Activated T-cell treated with anti-CD3 and anti-CD28 coated beads, Interleukin-2, amount 50 U/mL, for 72 hours (primary cell): ENCODE measurements around the gene CACNA2D4. TPM values are rescaled to one million over a fixed set of nuclear protein-coding genes. Genes with fewer than 3 reads are reported as not detected.

ENCODE experiments used
- ATAC-seq, 2 donors: fragments of 150-1000 bp; cut with Tn5 transposase; replicated peaks in 1 of 2; 2 replicates each; pipeline ENCODE4 v1.10.0; 2021; ENCODE audit warnings: moderate library complexity in 2 of 2, mild to moderate bottlenecking in 1 of 2
- DNase-seq, 2 donors: peaks; one replicate each; pipeline ENCODE4 v3.0.0; 2021 to 2022; ENCODE audit warnings: mixed read lengths in 1 of 2
- H3K27ac Mint-ChIP-seq: one replicate; pipeline ENCODE4 v1.8.0; 2022; ENCODE audit warnings: mild to moderate bottlenecking, moderate library complexity, mixed read lengths
- H3K27me3 Mint-ChIP-seq: one replicate; pipeline ENCODE4 v1.8.0; 2022; ENCODE audit warnings: low read depth, mixed read lengths
- H3K36me3 Mint-ChIP-seq, 2 donors: one replicate each; pipeline ENCODE4 v1.8.0; 2022; ENCODE audit warnings: mixed read lengths in 2 of 2, mild to moderate bottlenecking in 1 of 2; ENCODE audit not compliant: insufficient read depth in 2 of 2
- H3K4me1 Mint-ChIP-seq: one replicate; pipeline ENCODE4 v1.8.0; 2022; ENCODE audit warnings: low read depth, mixed read lengths
- H3K4me3 Mint-ChIP-seq, 2 donors: one replicate each; pipeline ENCODE4 v1.8.0; 2022; ENCODE audit warnings: mild to moderate bottlenecking in 2 of 2, mixed read lengths in 2 of 2, moderate library complexity in 2 of 2
- H3K9me3 Mint-ChIP-seq, 2 donors: one replicate each; pipeline ENCODE4 v1.8.0; 2022; ENCODE audit warnings: mixed read lengths in 2 of 2
- total RNA-seq, 2 donors: library from RNA; stranded (reverse); gene quantifications; one replicate each; pipeline ENCODE4 v1.2.3, GENCODE V29; 2022

CACNA2D4 gene
- total RNA-seq, 2 donors from 2014 or later, result 6.0 to 7.2 TPM

DNA sequence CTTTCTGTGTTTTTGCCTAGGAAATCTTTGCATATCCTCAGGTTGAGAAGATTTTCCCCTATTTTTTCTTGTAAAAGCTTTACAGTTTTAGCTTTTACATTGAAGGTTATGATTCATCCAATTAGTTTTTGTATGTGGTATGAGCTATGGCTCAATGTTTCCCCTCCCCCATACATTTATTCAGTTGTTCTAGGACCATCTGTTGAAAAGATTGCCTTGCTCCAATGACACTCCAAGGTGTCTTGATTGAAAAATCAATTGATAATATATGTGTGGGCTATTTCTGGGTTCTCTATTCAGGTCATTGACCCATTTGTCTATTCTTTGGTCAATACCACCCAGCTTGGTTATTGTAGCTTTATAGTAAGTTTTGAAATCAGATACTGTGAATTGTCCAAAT lies 55.5 kb downstream of the CACNA2D4 start:
- no peak for ATAC-seq
- Mint-ChIP-seq H3K36me3 (no peaks in the 10 kb centered on the region), H3K9me3 (no peaks in the 10 kb centered on the region), H3K4me1 (no peaks in the 10 kb centered on the region), H3K4me3 (no peak overlapping the region), H3K27me3 (peaks cover 12% of the 10 kb centered on the region), H3K27ac (no peak overlapping the region)
- DNase-seq, result no peak

DNA sequence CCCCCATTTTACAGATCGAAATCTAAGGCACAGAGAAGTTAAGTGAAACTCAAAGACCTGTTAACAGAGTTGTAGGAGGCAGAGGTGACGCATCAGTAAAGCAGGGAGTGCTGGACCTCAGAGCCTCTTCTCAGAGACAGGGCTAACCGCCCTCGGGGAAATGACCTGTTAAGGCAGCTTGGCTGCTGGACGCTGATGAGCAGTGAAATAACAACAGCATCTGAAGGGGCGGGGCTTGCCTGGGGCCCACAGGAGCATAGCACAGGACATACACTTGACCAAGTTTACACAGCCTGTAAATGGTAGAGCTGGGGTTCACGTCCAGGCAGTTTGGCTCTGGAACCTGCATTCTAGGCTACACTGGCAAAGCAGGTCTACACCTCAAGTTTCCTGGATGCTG lies 58.8 kb downstream of the CACNA2D4 start:
- Mint-ChIP-seq H3K4me3 (no peak overlapping the region), H3K27me3 (no peaks in the 10 kb centered on the region), H3K36me3 (no peaks in the 10 kb centered on the region), H3K4me1 (no peaks in the 10 kb centered on the region), H3K27ac (no peak overlapping the region), H3K9me3 (no peaks in the 10 kb centered on the region)
- DNase-seq (no peak), ATAC-seq (no peak)

DNA sequence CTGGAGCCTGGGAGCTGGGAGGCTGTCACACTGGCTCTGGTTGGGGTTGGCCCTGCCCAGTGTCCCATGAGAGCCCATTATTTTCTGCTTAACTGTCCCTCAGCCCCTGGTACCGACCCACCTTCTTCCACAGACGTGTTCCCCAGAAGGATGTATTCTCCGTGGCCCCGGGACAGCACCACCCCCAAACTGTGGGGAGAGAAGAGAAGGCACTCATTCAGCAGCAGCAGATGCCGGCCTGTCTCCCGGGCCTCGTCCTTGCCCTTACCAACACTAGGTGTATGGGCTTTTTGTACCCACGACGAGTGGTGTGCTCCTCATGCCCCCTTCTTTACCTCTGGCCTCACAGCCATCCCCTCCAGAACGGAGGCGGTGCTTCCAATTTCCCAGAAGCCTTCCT lies 60.0 kb downstream of the CACNA2D4 start:
- Mint-ChIP-seq H3K9me3 (no peaks in the 10 kb centered on the region), H3K36me3 (no peaks in the 10 kb centered on the region), H3K27me3 (no peaks in the 10 kb centered on the region), H3K4me3 (no peak overlapping the region), H3K4me1 (no peaks in the 10 kb centered on the region), H3K27ac (no peak overlapping the region)
- DNase-seq (no peak), ATAC-seq (no peak)

GRCh38 chr12:1857821-1858220 lies 60.6 kb downstream of the CACNA2D4 start:
- DNase-seq (no peak), ATAC-seq (no peak)
- no peaks in the 10 kb centered on the region for H3K36me3 Mint-ChIP-seq
- H3K4me1 Mint-ChIP-seq, result no peaks in the 10 kb centered on the region
- H3K27ac Mint-ChIP-seq, result no peak overlapping the region
- H3K27me3 Mint-ChIP-seq, result no peaks in the 10 kb centered on the region
- no peak overlapping the region for H3K4me3 Mint-ChIP-seq
- no peaks in the 10 kb centered on the region for H3K9me3 Mint-ChIP-seq

DNA sequence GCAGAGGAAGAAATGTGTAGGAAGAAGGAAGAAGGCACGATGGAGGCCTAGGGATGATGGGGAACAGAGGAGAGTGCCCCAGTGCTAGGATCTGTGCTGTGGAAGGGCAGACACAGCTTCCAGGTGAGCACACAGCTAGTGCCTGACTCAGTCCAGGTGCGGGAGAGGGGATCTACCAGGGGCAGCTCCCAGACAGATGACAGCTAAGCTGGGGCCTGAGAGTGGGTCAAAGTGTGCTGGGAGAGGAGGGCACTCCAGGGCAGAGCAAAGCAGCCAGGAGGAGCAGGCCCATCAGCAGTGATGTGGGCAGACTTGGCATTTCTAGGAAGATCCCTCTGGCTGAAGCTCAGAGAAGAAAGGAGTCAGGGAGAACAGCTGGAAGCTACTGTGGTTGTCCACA lies 61.4 kb downstream of the CACNA2D4 start:
- DNase-seq (no peak), ATAC-seq (no peak)
- Mint-ChIP-seq H3K36me3 (no peaks in the 10 kb centered on the region), H3K27ac (no peak overlapping the region), H3K4me3 (no peak overlapping the region), H3K4me1 (no peaks in the 10 kb centered on the region), H3K9me3 (no peaks in the 10 kb centered on the region), H3K27me3 (no peaks in the 10 kb centered on the region)

GRCh38 chr12:1855241-1855640 lies 63.2 kb downstream of the CACNA2D4 start:
- ATAC-seq, result no peak
- no peak overlapping the region for H3K4me3 Mint-ChIP-seq

DNA sequence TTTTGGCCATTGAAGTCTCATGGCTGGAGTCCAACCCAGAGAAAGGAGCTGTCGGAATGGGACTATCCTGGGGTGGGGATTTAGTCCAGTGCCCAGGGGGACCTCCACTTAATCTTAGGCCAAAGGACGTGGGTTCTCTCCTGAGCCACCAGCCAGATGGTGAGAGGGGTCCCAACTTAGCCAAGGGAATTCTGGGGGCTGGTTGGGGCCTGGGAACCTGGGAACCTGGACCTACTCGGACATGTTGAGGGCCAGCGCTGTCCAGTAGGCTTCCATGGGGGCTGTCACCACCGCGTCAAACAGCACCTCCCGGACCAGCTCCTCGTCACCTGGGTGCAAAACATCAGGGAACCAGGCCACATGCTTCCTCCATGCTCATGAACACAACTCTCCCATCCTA lies 64.7 kb downstream of the CACNA2D4 start:
- ATAC-seq, result no peak
- Mint-ChIP-seq H3K27ac (no peak overlapping the region), H3K4me3 (no peak overlapping the region), H3K4me1 (no peaks in the 10 kb centered on the region), H3K36me3 (no peaks in the 10 kb centered on the region), H3K9me3 (no peaks in the 10 kb centered on the region), H3K27me3 (no peaks in the 10 kb centered on the region)
- no peak for DNase-seq

More at GRCh38 chr12:1855241-1855640, 63.2 kb downstream of the CACNA2D4 start:
- Mint-ChIP-seq H3K36me3 (no peaks in the 10 kb centered on the region), H3K4me1 (no peaks in the 10 kb centered on the region), H3K27me3 (no peaks in the 10 kb centered on the region), H3K9me3 (no peaks in the 10 kb centered on the region), H3K27ac (peak overlapping the region; percentile 66)
- DNase-seq, result no peak

DNA sequence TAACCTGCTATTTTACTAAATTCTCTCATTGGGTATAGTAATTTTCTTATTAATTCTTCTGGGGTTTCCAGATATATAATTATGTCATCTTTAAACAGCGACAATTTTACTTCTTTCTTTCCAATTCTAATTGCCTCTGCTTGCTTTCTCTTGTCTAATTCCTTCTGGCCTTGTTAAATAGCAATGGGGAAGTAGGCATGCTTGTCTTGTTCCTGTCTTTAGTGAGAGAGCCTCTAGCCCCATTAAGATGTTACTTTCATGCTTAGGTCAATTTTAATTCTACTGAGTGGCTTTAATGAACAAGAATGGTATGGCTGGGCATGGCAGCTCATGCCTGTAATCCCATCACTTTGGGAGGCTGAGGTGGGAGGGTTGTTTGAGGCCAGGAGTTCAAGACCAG lies 66.4 kb downstream of the CACNA2D4 start:
- no peak for ATAC-seq
- Mint-ChIP-seq H3K27ac (no peak overlapping the region), H3K27me3 (no peaks in the 10 kb centered on the region), H3K4me3 (no peak overlapping the region), H3K4me1 (no peaks in the 10 kb centered on the region), H3K36me3 (no peaks in the 10 kb centered on the region), H3K9me3 (no peaks in the 10 kb centered on the region)
- no peak for DNase-seq

DNA sequence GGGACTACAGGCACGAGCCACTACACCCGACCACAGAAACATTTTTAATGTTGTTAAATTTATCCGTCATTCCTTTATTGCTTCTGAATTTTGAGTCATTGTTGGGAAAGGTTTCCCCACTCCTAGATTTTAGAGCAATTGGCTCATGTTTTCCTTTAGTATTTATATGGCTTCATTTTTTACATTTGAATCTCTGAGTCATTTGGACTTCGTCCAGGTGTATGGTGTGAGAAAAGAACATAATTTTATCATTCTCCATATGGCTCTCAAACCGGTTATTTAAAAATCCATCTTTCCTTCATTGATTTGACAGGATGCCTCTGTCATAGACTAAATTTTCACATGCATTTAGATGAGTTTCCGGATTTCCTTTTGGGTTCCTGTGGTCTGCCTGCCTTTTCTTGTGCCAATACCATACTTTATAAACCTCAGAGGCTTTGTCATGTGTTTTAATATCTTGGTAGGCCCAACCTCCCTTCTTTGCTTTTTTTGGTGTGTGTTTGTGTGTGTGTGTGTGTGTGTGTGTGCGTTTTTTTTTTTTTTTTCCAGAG lies 67.2 kb downstream of the CACNA2D4 start:
- H3K27ac Mint-ChIP-seq, result no peak overlapping the region
- no peaks in the 10 kb centered on the region for H3K27me3 Mint-ChIP-seq
- DNase-seq, result no peak
- no peaks in the 10 kb centered on the region for H3K9me3 Mint-ChIP-seq
- H3K4me3 Mint-ChIP-seq, result no peak overlapping the region
- no peaks in the 10 kb centered on the region for H3K36me3 Mint-ChIP-seq
- no peak for ATAC-seq
- no peaks in the 10 kb centered on the region for H3K4me1 Mint-ChIP-seq

- H3K36me3 Mint-ChIP-seq, result no peaks in the 10 kb centered on the region
- H3K27me3 Mint-ChIP-seq, result no peaks in the 10 kb centered on the region
- H3K9me3 Mint-ChIP-seq, result no peaks in the 10 kb centered on the region
- DNase-seq (no peak), ATAC-seq (no peak)
- no peak overlapping the region for H3K4me3 Mint-ChIP-seq
- no peaks in the 10 kb centered on the region for H3K4me1 Mint-ChIP-seq
- H3K27ac Mint-ChIP-seq, result no peak overlapping the region
Measured at GRCh38 chr12:1848745-1849144, 69.7 kb downstream of the CACNA2D4 start.

DNA sequence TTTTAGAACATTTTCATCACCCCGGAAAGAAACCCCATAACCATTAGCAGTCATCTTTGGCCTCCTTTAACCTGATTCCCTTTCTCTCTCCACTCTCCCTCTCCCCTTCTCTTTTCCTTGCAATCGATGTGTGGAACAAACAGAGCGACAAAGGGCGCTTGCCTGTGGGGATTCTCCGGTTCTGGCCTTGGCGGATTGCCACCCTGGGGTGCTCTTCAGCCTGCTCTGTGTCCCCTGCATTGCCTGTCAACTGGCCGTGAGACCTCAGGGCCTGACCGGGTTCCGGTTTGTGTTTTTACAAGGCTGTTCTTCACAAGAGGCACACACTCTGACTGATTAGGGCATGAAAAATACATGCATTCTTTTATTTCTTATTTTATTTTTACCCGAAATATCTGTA lies 70.3 kb downstream of the CACNA2D4 start:
- DNase-seq (no peak), ATAC-seq (no peak)
- Mint-ChIP-seq H3K4me3 (no peak overlapping the region), H3K27ac (no peak overlapping the region), H3K9me3 (no peaks in the 10 kb centered on the region), H3K4me1 (no peaks in the 10 kb centered on the region), H3K27me3 (no peaks in the 10 kb centered on the region), H3K36me3 (no peaks in the 10 kb centered on the region)

GRCh38 chr12:1847411-1847810 lies 71.0 kb downstream of the CACNA2D4 start:
- Mint-ChIP-seq H3K4me1 (no peaks in the 10 kb centered on the region), H3K4me3 (no peak overlapping the region), H3K27ac (no peak overlapping the region), H3K27me3 (no peaks in the 10 kb centered on the region), H3K36me3 (no peaks in the 10 kb centered on the region), H3K9me3 (no peaks in the 10 kb centered on the region)
- no peak for DNase-seq
- no peak for ATAC-seq

- Mint-ChIP-seq H3K27me3 (no peaks in the 10 kb centered on the region), H3K9me3 (no peaks in the 10 kb centered on the region), H3K4me1 (no peaks in the 10 kb centered on the region), H3K27ac (no peak overlapping the region), H3K4me3 (no peak overlapping the region), H3K36me3 (no peaks in the 10 kb centered on the region)
- ATAC-seq (no peak), DNase-seq (no peak)
Measured at GRCh38 chr12:1846421-1847405, 71.7 kb downstream of the CACNA2D4 start.

- no peak overlapping the region for H3K4me3 Mint-ChIP-seq
- no peaks in the 10 kb centered on the region for H3K9me3 Mint-ChIP-seq
- H3K27me3 Mint-ChIP-seq, result no peaks in the 10 kb centered on the region
- H3K27ac Mint-ChIP-seq, result no peak overlapping the region
- H3K36me3 Mint-ChIP-seq, result no peaks in the 10 kb centered on the region
- no peaks in the 10 kb centered on the region for H3K4me1 Mint-ChIP-seq
- ATAC-seq (no peak), DNase-seq (no peak)
Measured at GRCh38 chr12:1845886-1846285, 72.6 kb downstream of the CACNA2D4 start.
